ENCODE measurements around the gene TMED7.
A peak's percentile ranks its signal among the peaks of the same experiment; 100 is the strongest.
"Not testable (repeated sequence)": the region's sequence is repeated elsewhere in the genome, so short reads cannot be mapped to it uniquely, and the experiment has no call there.

Gene TMED7

GRCh38 chr5:115625579-115626444 lies at the start of gene TMED7:
Gene TMED7, minus strand, starts transcription at chr5:115626036. Its CDS starts 244 bp downstream, at chr5:115625792.
- Histone ChIP-seq H3K27ac (ENCODE audit: low read depth, low read length) (peak within 1 kb of the TSS; percentile 96), H3K36me3 (ENCODE audit: insufficient read depth, low read length) (no peaks in the 10 kb centered on the region), H3K27me3 (ENCODE audit: control insufficient read depth in 1 of 2, insufficient read depth in 2 of 2, low read length in 2 of 2) (no peaks in the 10 kb centered on the region), H3K9me3 (ENCODE audit: low read length) (no peaks in the 10 kb centered on the region), H3K4me3 (ENCODE audit: low read depth in 1 of 2, low read length in 2 of 2) (peak within 1 kb of the TSS; percentile 85 to 91), H3K9ac (ENCODE audit: low read length) (peak within 1 kb of the TSS; percentile 87), H3K4me1 (ENCODE audit: insufficient read depth, low read length) (peaks cover 36% of the 10 kb centered on the region)

GRCh38 chr5:115674782-115675181 lies 48.9 kb upstream of the TMED7 start:
- not testable (repeated sequence) for H3K4me3 ChIP-seq (ENCODE audit: low read depth in 1 of 2, low read length in 2 of 2); H3K36me3 ChIP-seq (ENCODE audit: insufficient read depth, low read length); H3K4me1 ChIP-seq (ENCODE audit: insufficient read depth, low read length); H3K9me3 ChIP-seq (ENCODE audit: low read length); H3K27me3 ChIP-seq (ENCODE audit: control insufficient read depth in 1 of 2, insufficient read depth in 2 of 2, low read length in 2 of 2); H3K9ac ChIP-seq (ENCODE audit: low read length); H3K27ac ChIP-seq (ENCODE audit: low read depth, low read length)

- H3K27me3 ChIP-seq (ENCODE audit: control insufficient read depth in 1 of 2, insufficient read depth in 2 of 2, low read length in 2 of 2), result no peaks in the 10 kb centered on the region
- H3K36me3 ChIP-seq (ENCODE audit: insufficient read depth, low read length), result no peaks in the 10 kb centered on the region
- H3K4me3 ChIP-seq (ENCODE audit: low read depth in 1 of 2, low read length in 2 of 2), result no peak overlapping the region
- no peak overlapping the region for H3K9ac ChIP-seq (ENCODE audit: low read length)
- no peak overlapping the region for H3K27ac ChIP-seq (ENCODE audit: low read depth, low read length)
- no peaks in the 10 kb centered on the region for H3K4me1 ChIP-seq (ENCODE audit: insufficient read depth, low read length)
- H3K9me3 ChIP-seq (ENCODE audit: low read length), result no peaks in the 10 kb centered on the region
Measured at GRCh38 chr5:115673596-115673995, 47.8 kb upstream of the TMED7 start.

DNA sequence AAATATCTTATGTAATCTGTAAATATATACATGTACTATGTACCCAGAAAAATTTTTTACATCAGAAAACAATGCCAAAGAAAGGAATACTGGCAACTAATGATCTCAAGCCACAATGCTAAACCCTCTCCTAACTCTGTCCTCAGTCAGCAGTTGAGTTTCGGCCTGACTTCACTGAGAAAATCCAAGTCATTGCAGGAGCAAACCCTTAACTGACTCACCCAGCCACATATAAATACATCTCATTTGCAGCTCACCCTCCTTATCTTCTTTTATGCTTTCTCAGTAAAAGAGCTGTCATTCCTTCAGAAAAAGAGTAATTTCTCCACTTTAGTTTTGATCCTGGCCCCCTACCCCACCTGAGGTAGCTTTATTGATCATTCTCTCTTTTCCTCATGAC lies 46.1 kb upstream of the TMED7 start:
- no peak overlapping the region for H3K27ac ChIP-seq (ENCODE audit: low read depth, low read length)
- no peak overlapping the region for H3K4me3 ChIP-seq (ENCODE audit: low read depth in 1 of 2, low read length in 2 of 2)
- H3K9ac ChIP-seq (ENCODE audit: low read length), result no peak overlapping the region
- H3K4me1 ChIP-seq (ENCODE audit: insufficient read depth, low read length), result no peaks in the 10 kb centered on the region
- no peaks in the 10 kb centered on the region for H3K27me3 ChIP-seq (ENCODE audit: control insufficient read depth in 1 of 2, insufficient read depth in 2 of 2, low read length in 2 of 2)
- no peaks in the 10 kb centered on the region for H3K36me3 ChIP-seq (ENCODE audit: insufficient read depth, low read length)
- H3K9me3 ChIP-seq (ENCODE audit: low read length), result no peaks in the 10 kb centered on the region

DNA sequence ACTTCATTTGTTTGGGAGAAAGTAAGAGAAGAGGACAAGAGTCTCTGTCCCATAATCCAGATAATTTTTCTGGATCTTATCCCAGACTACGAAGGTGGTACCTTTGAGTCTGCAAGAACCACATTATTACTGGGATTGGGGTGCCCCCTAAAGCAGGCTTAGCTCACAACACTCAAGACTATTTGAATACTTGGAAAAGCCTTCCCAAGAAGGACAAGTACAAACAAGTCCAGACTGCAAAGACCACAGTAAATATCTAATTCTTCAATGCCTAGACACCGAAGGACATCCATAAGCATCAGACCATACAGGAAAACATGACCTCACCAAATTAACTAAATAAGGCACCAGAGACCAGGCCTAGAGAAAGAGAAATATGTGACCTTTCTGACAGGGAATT lies 40.2 kb upstream of the TMED7 start:
- H3K27me3 ChIP-seq (ENCODE audit: control insufficient read depth in 1 of 2, insufficient read depth in 2 of 2, low read length in 2 of 2), result no peaks in the 10 kb centered on the region
- H3K36me3 ChIP-seq (ENCODE audit: insufficient read depth, low read length), result no peaks in the 10 kb centered on the region
- no peak overlapping the region for H3K9ac ChIP-seq (ENCODE audit: low read length)
- H3K4me3 ChIP-seq (ENCODE audit: low read depth in 1 of 2, low read length in 2 of 2), result no peak overlapping the region
- H3K27ac ChIP-seq (ENCODE audit: low read depth, low read length), result no peak overlapping the region
- H3K4me1 ChIP-seq (ENCODE audit: insufficient read depth, low read length), result no peaks in the 10 kb centered on the region
- H3K9me3 ChIP-seq (ENCODE audit: low read length), result no peaks in the 10 kb centered on the region

DNA sequence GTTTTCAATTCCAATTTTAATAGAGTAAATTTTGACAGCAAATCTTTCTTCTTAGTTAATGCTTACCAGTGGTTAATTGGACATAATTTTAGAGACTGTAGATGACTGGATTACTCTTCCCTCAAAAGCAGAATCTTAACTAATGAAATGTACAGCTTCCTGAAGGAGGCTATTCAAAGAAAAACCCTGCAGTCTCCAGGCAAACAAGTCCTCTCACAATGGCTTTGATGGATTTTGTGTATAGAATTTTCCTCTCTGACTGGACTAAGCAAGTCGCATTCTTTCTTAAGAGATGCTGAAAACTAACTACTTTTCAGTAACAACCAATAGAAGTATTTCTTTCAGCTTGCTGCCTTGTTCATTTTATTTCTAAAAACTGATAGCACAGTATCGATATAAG lies 35.7 kb upstream of the TMED7 start:
- Histone ChIP-seq H3K4me3 (ENCODE audit: low read depth in 1 of 2, low read length in 2 of 2) (no peak overlapping the region), H3K27me3 (ENCODE audit: control insufficient read depth in 1 of 2, insufficient read depth in 2 of 2, low read length in 2 of 2) (no peaks in the 10 kb centered on the region), H3K9me3 (ENCODE audit: low read length) (no peaks in the 10 kb centered on the region)

GRCh38 chr5:115661101-115661500 lies 35.3 kb upstream of the TMED7 start:
- no peaks in the 10 kb centered on the region for H3K36me3 ChIP-seq (ENCODE audit: insufficient read depth, low read length)
- no peaks in the 10 kb centered on the region for H3K27me3 ChIP-seq (ENCODE audit: control insufficient read depth in 1 of 2, insufficient read depth in 2 of 2, low read length in 2 of 2)
- H3K4me3 ChIP-seq (ENCODE audit: low read depth in 1 of 2, low read length in 2 of 2), result no peak overlapping the region
- no peak overlapping the region for H3K27ac ChIP-seq (ENCODE audit: low read depth, low read length)
- no peak overlapping the region for H3K9ac ChIP-seq (ENCODE audit: low read length)
- H3K4me1 ChIP-seq (ENCODE audit: insufficient read depth, low read length), result no peaks in the 10 kb centered on the region
- H3K9me3 ChIP-seq (ENCODE audit: low read length), result no peaks in the 10 kb centered on the region

More for the DNA sequence above, 35.7 kb upstream of the TMED7 start:
- Histone ChIP-seq H3K36me3 (ENCODE audit: insufficient read depth, low read length) (no peaks in the 10 kb centered on the region), H3K4me1 (ENCODE audit: insufficient read depth, low read length) (no peaks in the 10 kb centered on the region), H3K27ac (ENCODE audit: low read depth, low read length) (no peak overlapping the region), H3K9ac (ENCODE audit: low read length) (no peak overlapping the region)

DNA sequence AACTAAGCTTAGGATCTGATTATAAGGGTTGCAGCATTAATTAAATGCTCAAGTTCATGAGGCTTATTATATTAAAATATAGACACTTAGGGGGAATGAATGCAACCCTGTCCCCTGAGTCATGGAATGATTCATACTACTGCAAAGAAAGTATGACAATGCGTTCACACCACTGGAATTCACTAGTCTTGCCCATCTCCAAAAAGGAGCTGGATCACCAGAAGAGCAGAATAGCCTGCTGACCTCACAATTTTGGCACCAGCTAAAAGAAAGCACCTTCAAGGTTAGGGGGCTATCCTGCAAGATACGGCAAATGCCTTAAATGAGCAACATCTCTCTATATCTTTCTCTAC lies 32.0 kb upstream of the TMED7 start:
- H3K9me3 ChIP-seq (ENCODE audit: low read length), result no peaks in the 10 kb centered on the region
- H3K4me3 ChIP-seq (ENCODE audit: low read depth in 1 of 2, low read length in 2 of 2), result no peak overlapping the region
- no peaks in the 10 kb centered on the region for H3K27me3 ChIP-seq (ENCODE audit: control insufficient read depth in 1 of 2, insufficient read depth in 2 of 2, low read length in 2 of 2)
- no peak overlapping the region for H3K27ac ChIP-seq (ENCODE audit: low read depth, low read length)
- H3K36me3 ChIP-seq (ENCODE audit: insufficient read depth, low read length), result no peaks in the 10 kb centered on the region
- no peaks in the 10 kb centered on the region for H3K4me1 ChIP-seq (ENCODE audit: insufficient read depth, low read length)
- no peak overlapping the region for H3K9ac ChIP-seq (ENCODE audit: low read length)

GRCh38 chr5:115657125-115657880 lies 31.5 kb upstream of the TMED7 start:
- H3K4me1 ChIP-seq (ENCODE audit: insufficient read depth, low read length), result no peaks in the 10 kb centered on the region
- no peak overlapping the region for H3K4me3 ChIP-seq (ENCODE audit: low read depth in 1 of 2, low read length in 2 of 2)
- no peak overlapping the region for H3K27ac ChIP-seq (ENCODE audit: low read depth, low read length)
- H3K9ac ChIP-seq (ENCODE audit: low read length), result no peak overlapping the region
- no peaks in the 10 kb centered on the region for H3K9me3 ChIP-seq (ENCODE audit: low read length)
- H3K36me3 ChIP-seq (ENCODE audit: insufficient read depth, low read length), result no peaks in the 10 kb centered on the region
- no peaks in the 10 kb centered on the region for H3K27me3 ChIP-seq (ENCODE audit: control insufficient read depth in 1 of 2, insufficient read depth in 2 of 2, low read length in 2 of 2)

DNA sequence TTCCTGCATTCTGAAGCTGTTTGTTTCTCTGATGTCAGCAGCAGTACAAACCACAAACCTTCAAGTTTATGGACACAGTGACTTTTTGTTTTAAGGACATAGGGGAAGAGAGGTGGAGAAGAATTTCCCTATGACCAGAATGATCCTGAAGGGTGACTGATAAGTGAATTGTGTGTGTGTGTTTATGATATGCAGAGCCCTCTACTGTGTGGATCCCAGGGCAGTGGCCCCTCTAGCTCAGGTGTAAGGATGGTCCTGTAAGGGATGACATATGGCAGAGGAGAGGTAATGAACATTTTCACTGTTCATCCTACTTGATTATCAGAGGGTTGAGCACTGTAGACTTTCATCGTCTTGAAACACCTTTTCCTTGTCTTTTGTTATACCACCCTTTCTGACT lies 30.6 kb upstream of the TMED7 start:
- H3K36me3 ChIP-seq (ENCODE audit: insufficient read depth, low read length), result no peaks in the 10 kb centered on the region
- no peak overlapping the region for H3K4me3 ChIP-seq (ENCODE audit: low read depth in 1 of 2, low read length in 2 of 2)
- H3K4me1 ChIP-seq (ENCODE audit: insufficient read depth, low read length), result no peaks in the 10 kb centered on the region
- H3K27me3 ChIP-seq (ENCODE audit: control insufficient read depth in 1 of 2, insufficient read depth in 2 of 2, low read length in 2 of 2), result no peaks in the 10 kb centered on the region
- no peaks in the 10 kb centered on the region for H3K9me3 ChIP-seq (ENCODE audit: low read length)
- H3K27ac ChIP-seq (ENCODE audit: low read depth, low read length), result no peak overlapping the region
- H3K9ac ChIP-seq (ENCODE audit: low read length), result no peak overlapping the region

- H3K9ac ChIP-seq (ENCODE audit: low read length), result no peak overlapping the region
- no peaks in the 10 kb centered on the region for H3K9me3 ChIP-seq (ENCODE audit: low read length)
- no peak overlapping the region for H3K4me3 ChIP-seq (ENCODE audit: low read depth in 1 of 2, low read length in 2 of 2)
- H3K27me3 ChIP-seq (ENCODE audit: control insufficient read depth in 1 of 2, insufficient read depth in 2 of 2, low read length in 2 of 2), result no peaks in the 10 kb centered on the region
- H3K4me1 ChIP-seq (ENCODE audit: insufficient read depth, low read length), result no peaks in the 10 kb centered on the region
- H3K36me3 ChIP-seq (ENCODE audit: insufficient read depth, low read length), result no peaks in the 10 kb centered on the region
- no peak overlapping the region for H3K27ac ChIP-seq (ENCODE audit: low read depth, low read length)
Measured at GRCh38 chr5:115655994-115656393, 30.2 kb upstream of the TMED7 start.
